Stimulated activated naive CD8-positive, alpha-beta T cell treated with anti-CD3 and anti-CD28 coated beads, Interleukin-15, amount 100 ng/mL, for 72 hours (primary cell): Measurements from ENCODE around the gene MUC4.
"Not testable (repeated sequence)": the region's sequence is repeated elsewhere in the genome, so short reads cannot be mapped to it uniquely, and the experiment has no call there.

ENCODE experiments used
- ATAC-seq: fragments of 150-1000 bp; cut with Tn5 transposase; 2 replicates; pipeline ENCODE4 v1.10.0; 2021; ENCODE audit warnings: mild to moderate bottlenecking, moderate library complexity
- DNase-seq, 2 donors: peaks; one replicate each; pipeline ENCODE4 v3.0.0; 2021 to 2022
- H3K27ac Mint-ChIP-seq, 2 donors: one replicate each; pipeline ENCODE4 v1.8.0; 2022; ENCODE audit warnings: mild to moderate bottlenecking in 2 of 2, mixed read lengths in 2 of 2, moderate library complexity in 2 of 2
- H3K27me3 Mint-ChIP-seq: one replicate; pipeline ENCODE4 v1.8.0; 2022; ENCODE audit warnings: mixed read lengths
- H3K4me1 Mint-ChIP-seq: one replicate; pipeline ENCODE4 v1.8.0; 2022; ENCODE audit warnings: mild to moderate bottlenecking, mixed read lengths
- H3K4me3 Mint-ChIP-seq, 2 donors: one replicate each; pipeline ENCODE4 v1.8.0; 2022; ENCODE audit warnings: mild to moderate bottlenecking in 2 of 2, mixed read lengths in 2 of 2, moderate library complexity in 1 of 2
- H3K9me3 Mint-ChIP-seq, 2 donors: one replicate each; pipeline ENCODE4 v1.8.0; 2022; ENCODE audit warnings: mixed read lengths in 2 of 2

MUC4 gene

DNA sequence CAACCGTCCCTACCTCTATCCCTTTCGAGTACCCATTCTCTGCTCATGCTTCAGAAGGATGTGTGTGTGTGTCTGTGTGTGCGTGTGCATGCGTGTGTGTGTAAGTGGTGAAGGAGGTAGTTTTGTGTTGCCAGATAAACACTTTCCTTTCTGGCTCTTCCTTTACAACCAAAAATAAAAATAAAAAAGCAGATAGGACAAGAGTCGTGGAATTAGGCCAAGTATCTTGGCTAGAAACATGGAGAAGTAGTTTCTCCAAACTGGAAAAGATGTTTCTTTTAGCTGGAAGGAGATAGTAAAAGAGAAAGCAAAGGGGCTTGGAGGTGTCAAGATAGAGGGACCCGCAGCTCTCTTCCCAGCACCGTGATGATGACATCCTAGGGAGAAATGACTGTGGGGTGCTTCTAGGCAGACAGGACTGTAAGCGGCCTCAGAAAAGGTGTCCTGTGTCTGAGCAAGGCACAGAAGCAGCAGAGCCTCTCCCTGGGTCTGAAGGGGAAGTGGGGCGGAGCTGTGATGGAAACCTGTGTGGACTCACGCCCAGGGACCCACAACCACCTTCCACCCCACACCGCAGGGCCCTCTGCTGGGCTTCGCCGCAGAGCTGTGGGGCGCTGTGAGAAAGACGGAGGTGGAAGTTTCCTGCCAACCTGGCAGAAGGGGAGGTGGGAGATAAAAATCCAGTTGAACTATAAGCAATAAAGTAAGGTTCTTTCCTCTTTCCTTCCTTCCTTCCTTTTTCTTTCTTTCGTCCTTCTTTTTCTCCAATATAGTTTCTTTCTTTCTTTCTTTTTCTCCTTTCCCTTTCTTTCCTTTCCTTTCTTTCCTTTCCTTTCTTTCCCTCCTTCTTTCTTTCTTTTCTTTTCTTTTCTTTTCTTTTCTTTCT lies 55.7 kb downstream of the MUC4 start:
- Mint-ChIP-seq H3K27me3 (peaks cover 39% of the 10 kb centered on the region), H3K9me3 (no peaks in the 10 kb centered on the region), H3K4me1 (peaks cover 34% of the 10 kb centered on the region), H3K27ac (peak overlapping the region in 1 of 2 donors; percentile 91), H3K4me3 (peak overlapping the region; percentile 28 to 35)
- peak; percentile 92 for ATAC-seq
- DNase-seq, result peak in 1 of 2 donors; percentile 71

GRCh38 chr3:195755391-195755790 lies 56.3 kb downstream of the MUC4 start:
- ATAC-seq (no peak), DNase-seq (no peak)
- Mint-ChIP-seq H3K27ac (peak overlapping the region in 1 of 2 donors; percentile 91), H3K9me3 (no peaks in the 10 kb centered on the region), H3K27me3 (peaks cover 33% of the 10 kb centered on the region), H3K4me1 (peaks cover 34% of the 10 kb centered on the region), H3K4me3 (no peak overlapping the region)

GRCh38 chr3:195754906-195755305 lies 56.8 kb downstream of the MUC4 start:
- Mint-ChIP-seq H3K9me3 (no peaks in the 10 kb centered on the region), H3K27ac (no peak overlapping the region), H3K4me3 (no peak overlapping the region), H3K4me1 (peaks cover 34% of the 10 kb centered on the region), H3K27me3 (peaks cover 28% of the 10 kb centered on the region)
- ATAC-seq, result no peak
- no peak for DNase-seq

- no peak overlapping the region for H3K4me3 Mint-ChIP-seq
Measured at GRCh38 chr3:195754141-195754540, 57.6 kb downstream of the MUC4 start.

GRCh38 chr3:195753581-195753980 lies 58.1 kb downstream of the MUC4 start:
- Mint-ChIP-seq H3K9me3 (no peaks in the 10 kb centered on the region), H3K27me3 (peaks cover 21% of the 10 kb centered on the region), H3K27ac (peak overlapping the region in 1 of 2 donors; percentile 10), H3K4me3 (no peak overlapping the region), H3K4me1 (peaks cover 40% of the 10 kb centered on the region)
- DNase-seq (no peak), ATAC-seq (no peak)

More at GRCh38 chr3:195754141-195754540, 57.6 kb downstream of the MUC4 start:
- peaks cover 20% of the 10 kb centered on the region for H3K27me3 Mint-ChIP-seq
- peaks cover 35% of the 10 kb centered on the region for H3K4me1 Mint-ChIP-seq
- H3K27ac Mint-ChIP-seq, result no peak overlapping the region
- H3K9me3 Mint-ChIP-seq, result no peaks in the 10 kb centered on the region
- no peak for ATAC-seq
- DNase-seq, result no peak

- Mint-ChIP-seq H3K4me1 (peaks cover 45% of the 10 kb centered on the region), H3K27me3 (peaks cover 19% of the 10 kb centered on the region), H3K4me3 (no peak overlapping the region), H3K9me3 (no peaks in the 10 kb centered on the region), H3K27ac (peak overlapping the region in 1 of 2 donors; percentile 44)
- DNase-seq, result no peak
- no peak for ATAC-seq
Measured at GRCh38 chr3:195752546-195753331, 59.0 kb downstream of the MUC4 start.

DNA sequence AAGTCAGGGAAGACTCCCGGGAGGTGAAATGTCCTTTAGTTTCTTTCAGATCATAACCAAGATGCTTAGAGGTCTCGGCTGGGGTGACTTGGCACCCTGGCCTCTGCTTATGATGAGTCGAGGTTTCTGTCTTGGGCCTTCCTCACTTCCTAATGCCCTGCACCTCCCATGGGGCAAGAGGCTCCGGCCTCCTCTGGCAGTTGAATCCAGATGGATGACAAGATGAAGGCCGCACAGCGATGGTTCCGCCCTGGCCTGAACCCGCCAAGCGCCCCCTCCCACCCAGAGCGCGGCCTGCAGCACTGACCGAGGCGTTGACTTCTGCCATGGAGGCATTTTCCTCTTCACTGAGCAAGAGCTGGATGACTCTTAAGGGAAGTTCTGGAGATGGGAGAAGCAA lies 59.7 kb downstream of the MUC4 start:
- ATAC-seq (no peak), DNase-seq (no peak)
- Mint-ChIP-seq H3K9me3 (peaks cover 0 to 3% of the 10 kb centered on the region in 2 donors), H3K4me1 (peaks cover 46% of the 10 kb centered on the region), H3K27ac (no peak overlapping the region), H3K4me3 (no peak overlapping the region), H3K27me3 (peaks cover 16% of the 10 kb centered on the region)

GRCh38 chr3:195751560-195751959 lies 60.2 kb downstream of the MUC4 start:
- ATAC-seq, result no peak
- Mint-ChIP-seq H3K27me3 (peaks cover 15% of the 10 kb centered on the region), H3K4me3 (no peak overlapping the region), H3K9me3 (peaks cover 0 to 5% of the 10 kb centered on the region in 2 donors), H3K27ac (no peak overlapping the region), H3K4me1 (peaks cover 44% of the 10 kb centered on the region)
- no peak for DNase-seq

DNA sequence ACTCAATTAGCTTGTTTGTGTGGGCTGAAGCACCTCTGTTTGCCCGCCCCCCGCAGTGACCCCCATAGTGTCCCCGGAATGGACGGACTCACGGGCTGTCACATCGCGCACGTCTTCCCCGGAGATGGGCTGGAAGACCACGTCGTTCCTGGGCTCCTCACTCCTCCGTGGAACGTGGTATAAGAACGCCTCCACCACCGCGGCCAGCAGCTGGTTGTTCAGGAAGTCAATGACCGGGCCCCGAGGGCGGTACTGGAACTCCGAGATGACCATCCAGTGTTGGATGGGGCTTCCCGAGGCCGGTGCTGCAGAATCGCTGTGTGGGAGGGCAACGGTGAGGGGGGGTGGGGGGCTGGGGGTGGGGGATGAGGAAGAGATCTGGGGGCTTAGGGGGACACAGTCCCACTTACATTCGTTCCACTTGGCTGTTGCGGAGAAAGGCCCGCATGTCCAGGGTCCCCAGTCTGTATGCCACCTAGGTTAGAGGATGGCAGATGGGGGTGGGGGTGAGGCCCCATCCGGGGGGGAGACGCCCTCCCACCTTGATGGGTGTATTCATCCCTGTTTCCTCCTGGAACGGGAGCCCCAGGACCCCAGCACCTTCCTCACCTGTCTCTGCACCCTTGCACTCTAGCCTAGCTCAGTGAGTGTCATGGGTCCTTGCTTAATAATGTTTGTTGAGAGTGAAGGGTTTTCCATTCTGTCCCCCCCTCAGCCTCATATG lies 60.8 kb downstream of the MUC4 start:
- peaks cover 15% of the 10 kb centered on the region for H3K27me3 Mint-ChIP-seq
- H3K4me1 Mint-ChIP-seq, result peaks cover 38% of the 10 kb centered on the region
- ATAC-seq (no peak), DNase-seq (no peak)
- no peak overlapping the region for H3K27ac Mint-ChIP-seq
- H3K4me3 Mint-ChIP-seq, result no peak overlapping the region
- peaks cover 0 to 5% of the 10 kb centered on the region in 2 donors for H3K9me3 Mint-ChIP-seq

GRCh38 chr3:195749101-195749500 lies 62.6 kb downstream of the MUC4 start:
- ATAC-seq, H3K27ac Mint-ChIP-seq, H3K9me3 Mint-ChIP-seq, H3K4me3 Mint-ChIP-seq, DNase-seq: not testable (repeated sequence)
- Mint-ChIP-seq H3K4me1 (peaks cover 33% of the 10 kb centered on the region), H3K27me3 (peaks cover 21% of the 10 kb centered on the region)

- H3K27ac Mint-ChIP-seq, result no peak overlapping the region
- peaks cover 0 to 5% of the 10 kb centered on the region in 2 donors for H3K9me3 Mint-ChIP-seq
- ATAC-seq (no peak), DNase-seq (no peak)
- H3K4me3 Mint-ChIP-seq, result peak overlapping the region in 1 of 2 donors; percentile 28
- peaks cover 23% of the 10 kb centered on the region for H3K27me3 Mint-ChIP-seq
- H3K4me1 Mint-ChIP-seq, result peaks cover 33% of the 10 kb centered on the region
Measured at GRCh38 chr3:195748661-195749060, 63.1 kb downstream of the MUC4 start.

DNA sequence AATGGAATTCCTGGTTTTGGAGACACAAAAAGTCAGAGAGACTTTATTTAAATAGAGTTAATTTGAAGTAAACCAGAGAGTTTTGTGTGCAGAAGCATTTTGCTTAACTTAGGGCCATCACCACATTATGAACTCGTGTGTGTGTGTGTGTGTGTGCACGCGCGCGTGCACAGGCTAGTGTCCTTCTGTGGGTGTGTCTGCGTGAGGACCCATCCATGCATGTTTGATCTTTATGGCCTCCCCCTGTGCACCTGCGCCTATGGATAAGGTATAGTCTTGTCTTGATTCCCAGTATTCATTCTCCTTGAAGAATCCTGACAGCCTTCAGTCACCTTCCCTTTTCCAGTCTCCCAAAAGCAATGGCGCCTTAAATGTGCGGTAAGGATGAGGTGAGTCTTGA lies 65.0 kb downstream of the MUC4 start:
- no peak for ATAC-seq
- H3K27ac Mint-ChIP-seq, result no peak overlapping the region
- peaks cover 0 to 5% of the 10 kb centered on the region in 2 donors for H3K9me3 Mint-ChIP-seq
- DNase-seq, result no peak
- H3K4me1 Mint-ChIP-seq, result peaks cover 23% of the 10 kb centered on the region
- H3K4me3 Mint-ChIP-seq, result no peak overlapping the region
- peaks cover 23% of the 10 kb centered on the region for H3K27me3 Mint-ChIP-seq

DNA sequence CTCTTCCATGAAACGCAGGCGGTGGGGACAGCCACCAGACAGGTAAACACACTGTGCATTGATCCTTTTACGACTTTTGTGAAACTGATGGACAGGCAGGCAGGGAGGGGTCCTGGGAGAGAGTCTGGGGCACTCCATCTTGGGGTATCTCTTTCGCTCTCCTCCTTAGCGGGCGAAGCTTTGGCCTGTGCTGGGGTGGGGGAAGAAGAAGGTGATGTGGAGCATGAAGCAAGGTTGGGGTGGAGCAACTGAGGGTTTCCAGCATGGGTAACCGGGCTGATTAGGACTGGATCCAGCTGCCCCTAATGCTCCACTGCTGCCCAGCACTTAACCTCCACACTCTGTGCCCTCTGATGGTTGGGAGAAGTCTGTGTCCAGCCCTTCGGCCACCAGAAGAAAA lies 65.4 kb downstream of the MUC4 start:
- H3K4me1 Mint-ChIP-seq, result peaks cover 23% of the 10 kb centered on the region
- no peak overlapping the region for H3K27ac Mint-ChIP-seq
- H3K9me3 Mint-ChIP-seq, result peaks cover 0 to 5% of the 10 kb centered on the region in 2 donors
- peaks cover 23% of the 10 kb centered on the region for H3K27me3 Mint-ChIP-seq
- H3K4me3 Mint-ChIP-seq, result no peak overlapping the region
- ATAC-seq, result no peak
- DNase-seq, result no peak

GRCh38 chr3:195744437-195744836 lies 67.3 kb downstream of the MUC4 start:
- peaks cover 23% of the 10 kb centered on the region for H3K27me3 Mint-ChIP-seq
- no peak overlapping the region for H3K4me3 Mint-ChIP-seq
- ATAC-seq (no peak), DNase-seq (no peak)
- no peak overlapping the region for H3K27ac Mint-ChIP-seq
- peaks cover 23% of the 10 kb centered on the region for H3K4me1 Mint-ChIP-seq
- peaks cover 0 to 5% of the 10 kb centered on the region in 2 donors for H3K9me3 Mint-ChIP-seq

DNA sequence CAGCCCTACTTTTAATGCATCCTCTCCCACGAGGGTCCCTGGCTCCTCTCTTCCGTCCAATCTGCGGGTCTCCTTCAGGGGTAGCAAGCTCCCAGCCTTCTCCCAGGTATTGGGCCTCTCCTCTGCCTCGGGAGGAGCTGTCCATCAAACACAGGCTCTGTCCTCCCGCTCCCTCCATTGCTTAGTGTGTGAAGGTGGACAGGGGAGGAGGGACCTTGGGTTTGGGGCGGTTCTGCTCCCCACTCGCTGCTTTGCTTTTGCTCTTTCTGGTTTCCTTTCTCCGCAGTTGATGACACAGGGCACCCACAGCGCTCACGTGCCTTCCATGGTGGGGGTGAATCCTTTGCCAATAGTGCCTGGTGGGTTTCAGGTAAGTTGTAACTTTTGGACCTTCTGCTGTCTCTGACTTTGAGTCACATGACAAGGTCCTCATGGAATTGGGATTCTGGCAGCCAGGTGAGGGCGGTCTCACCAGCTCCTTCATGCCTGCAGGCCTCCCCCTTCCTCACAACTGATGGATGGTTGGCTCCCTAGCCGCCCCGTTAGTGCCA lies 72.1 kb downstream of the MUC4 start:
- ATAC-seq (no peak), DNase-seq (no peak)
- Mint-ChIP-seq H3K27me3 (peaks cover 7% of the 10 kb centered on the region), H3K9me3 (no peaks in the 10 kb centered on the region), H3K4me1 (no peaks in the 10 kb centered on the region), H3K4me3 (no peak overlapping the region), H3K27ac (peak overlapping the region in 1 of 2 donors; percentile 60)
